GM12874 (cell line): Measurements from ENCODE around the gene PXDN.

Source experiments
- CTCF ChIP-seq: IDR thresholded peaks from 2 replicates; pipeline ENCODE4 v1.5.1; 2011; ENCODE audit warnings: low read depth, mild to moderate bottlenecking, control low read depth, low read length, moderate library complexity; ENCODE audit not compliant: insufficient read depth

PXDN gene

GRCh38 chr2:1766425-1766824, 22.1 kb upstream of the PXDN start:
- no peak for TF ChIP-seq CTCF

GRCh38 chr2:1759611-1759930, 15.3 kb upstream of the PXDN start:
- TF ChIP-seq CTCF, result no peak

GRCh38 chr2:1758774-1759610, 14.7 kb upstream of the PXDN start:
- TF ChIP-seq CTCF, result no peak

- TF ChIP-seq CTCF, result no peak
Observed at GRCh38 chr2:1758171-1758570, 13.9 kb upstream of the PXDN start.

DNA sequence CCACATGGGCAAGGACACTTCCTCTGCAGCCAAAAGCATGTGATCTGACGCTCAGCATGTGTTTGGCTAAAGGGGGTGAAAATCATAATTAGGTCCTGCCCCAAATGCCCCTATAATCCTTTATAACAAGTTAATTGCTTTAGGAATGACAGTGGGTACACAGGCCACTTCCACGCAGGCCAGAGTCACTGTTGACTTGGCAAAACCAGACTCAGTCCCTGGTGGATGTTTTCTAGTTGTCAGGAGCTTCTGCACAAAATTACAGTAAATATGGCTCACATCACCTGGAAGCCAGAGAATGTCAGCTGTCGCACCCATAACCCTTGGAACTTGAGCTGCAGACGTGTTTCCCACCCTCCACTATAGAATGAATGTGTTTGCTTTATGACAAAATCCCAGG, 13.3 kb upstream of the PXDN start:
- no peak for TF ChIP-seq CTCF

DNA sequence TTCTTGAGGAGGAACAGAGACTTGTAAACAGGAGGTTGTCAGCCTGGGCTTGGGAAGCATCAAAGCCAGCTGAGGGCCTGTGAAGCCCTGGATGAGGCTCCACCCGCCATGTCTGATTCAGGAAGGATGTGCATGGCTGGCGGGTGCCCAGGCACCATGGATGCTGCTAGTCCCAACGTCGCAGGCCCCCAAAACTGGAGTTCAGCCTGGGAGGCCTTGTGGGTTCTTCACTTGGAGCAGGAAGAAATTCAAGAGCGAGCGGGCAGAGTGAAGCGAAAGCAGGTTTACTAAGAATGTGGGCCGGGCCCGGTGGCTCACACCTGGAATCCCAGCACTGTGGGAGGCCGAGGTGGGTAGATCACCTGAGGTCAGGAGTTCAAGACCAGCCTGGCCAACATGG, 12.1 kb upstream of the PXDN start:
- TF ChIP-seq CTCF, result no peak

GRCh38 chr2:1755436-1756191, 11.3 kb upstream of the PXDN start:
- no peak for TF ChIP-seq CTCF
